Measurements from ENCODE around the gene CFAP54. TPM values are rescaled to one million over a fixed set of nuclear protein-coding genes. Genes with fewer than 3 reads are reported as not detected.

The CFAP54 gene
- total and polyA plus RNA-seq, 2 of the 4 experiments (the other 2 are of a cell fraction), result 0.18 to 0.41 TPM

GRCh38 chr12:96474206-96474605 lies 15.2 kb upstream of the CFAP54 start:
- ChIA-PET CTCF (no interaction called here), POLR2A (ENCODE audit: unreplicated experiment) (no interaction called here)
- DNase-seq, result no peak
- TF ChIP-seq RAD21 (IDR thresholded peaks at IDR 0.05; ENCODE audit: low read length), result no peak
- TF ChIP-seq SMC3 (IDR thresholded peaks at IDR 0.05; ENCODE audit: low read depth, low read length), result no peak
- TF ChIP-seq NFE2L2 (IDR thresholded peaks at IDR 0.05; ENCODE audit: low read depth, low read length), result no peak
- no peak for TF ChIP-seq CHD1 (IDR thresholded peaks at IDR 0.05; ENCODE audit: low read depth, low read length)
- TF ChIP-seq USF2 (IDR thresholded peaks at IDR 0.05; ENCODE audit: low read depth, low read length), result no peak
- TF ChIP-seq MXI1 (IDR thresholded peaks at IDR 0.05; ENCODE audit: borderline replicate concordance, low read depth, low read length), result no peak
- Histone ChIP-seq H2BK5ac (ENCODE audit: low read depth, low read length, poor library complexity, severe bottlenecking) (peak overlapping the region; percentile 33), H3K27ac (ENCODE audit: insufficient read depth, low read length) (no peak overlapping the region), H3K4me2 (ENCODE audit: low read depth, low read length) (no peak overlapping the region), H4K91ac (ENCODE audit: insufficient read depth, low read depth, low read length) (peak overlapping the region; percentile 2; the same call in 1 of the 2 replicates), H3K79me1 (ENCODE audit: low read depth in 1 of 2, low read length in 2 of 2) (no peaks in the 10 kb centered on the region), H3K9ac (ENCODE audit: low read depth, low read length) (no peak overlapping the region), H4K8ac (ENCODE audit: low read depth in 2 of 2, low read length in 2 of 2) (no peak overlapping the region; a peak in 1 of 4 replicates), H3K36me3 (ENCODE audit: control insufficient read depth, insufficient read depth, low read length) (no peaks in the 10 kb centered on the region), H2AK9ac (replicated peaks; ENCODE audit: low read depth, low read length, poor library complexity) (no peak overlapping the region), H3K14ac (replicated peaks; ENCODE audit: low read depth, low read length) (peak overlapping the region; percentile 14; the same call in 1 of the 2 replicates), H4K20me1 (ENCODE audit: insufficient read depth, low read length) (no peaks in the 10 kb centered on the region), H3K9me1 (ENCODE audit: insufficient read depth, low read length) (peaks cover 6% of the 10 kb centered on the region; the same call in 1 of the 2 replicates), H3K27me3 (ENCODE audit: control insufficient read depth, insufficient read depth, low read length) (no peaks in the 10 kb centered on the region; the same call in 1 of the 2 replicates), H2AK5ac (ENCODE audit: low read depth, low read length) (0 out of 2 replicates have a peak overlapping the region, but pooled peaks have one; percentile 36), H3K23ac (ENCODE audit: low read depth, low read length) (no peak overlapping the region), H3K9me3 (ENCODE audit: control insufficient read depth, insufficient read depth, low read length) (no peaks in the 10 kb centered on the region), H3K4me1 (ENCODE audit: control insufficient read depth, insufficient read depth, low read length) (peaks cover 14% of the 10 kb centered on the region), H2AFZ (replicated peaks; ENCODE audit: low read length, poor library complexity) (no peak overlapping the region), H2BK15ac (ENCODE audit: low read depth, low read length) (no peak overlapping the region), H3K4me3 (ENCODE audit: insufficient read depth, low read depth, low read length) (no peak overlapping the region), H3K56ac (ENCODE audit: extremely low read depth, insufficient read depth, low read length) (no peak overlapping the region), H4K5ac (ENCODE audit: low read depth, low read length) (peak overlapping the region; percentile 84; the same call in 1 of the 2 replicates), H3K18ac (ENCODE audit: low read depth, low read length) (peak overlapping the region; percentile 77), H2BK120ac (ENCODE audit: low read depth, low read length) (no peak overlapping the region; the same call in 1 of the 2 replicates), H3K4ac (ENCODE audit: low read depth, low read length) (no peak overlapping the region), H2BK20ac (ENCODE audit: low read depth, low read length) (no peak overlapping the region)
- dilution Hi-C loops (cut with HindIII; ENCODE audit: low sequenced_read_pairs, unreplicated experiment), result no loop called here
- WGBS, 2 experiments (ENCODE audit: extremely low coverage in 2 of 2, insufficient read length in 1 of 2), result 80% methylated on average over 1 of the region's 4 CpGs; no CpG with 5 or more reads in 1 of the 2 experiments
- in situ Hi-C loops (cut with MboI; ENCODE audit: low sequenced_read_pairs), result no loop called here
- intact Hi-C loops (cut with micrococcal nuclease), result no loop called here
- no TSS peak for BruUV-seq (replicated peaks)
- ATAC-seq (ENCODE audit: low read depth), result no peak

All from IMR-90 (cell line).